ENCODE data around the gene SYAP1.

Gene SYAP1

GRCh38 chrX:16778545-16778944, 59.1 kb downstream of the SYAP1 start:
- TF ChIP-seq CEBPB (IDR thresholded peaks at IDR 0.05) (no peak), TAF1 (IDR thresholded peaks at IDR 0.05; ENCODE audit: low read depth) (no peak), USF1 (IDR thresholded peaks at IDR 0.05) (no peak), NFIC (IDR thresholded peaks at IDR 0.05) (no peak), CREB1 (IDR thresholded peaks at IDR 0.05; ENCODE audit: low read depth) (no peak), EP300 (IDR thresholded peaks at IDR 0.05; ENCODE audit: borderline replicate concordance) (no peak), REST (IDR thresholded peaks at IDR 0.05; ENCODE audit: low read depth) (no peak), FOXM1 (IDR thresholded peaks at IDR 0.05; ENCODE audit: borderline replicate concordance, low read depth) (no peak), ZBTB7A (IDR thresholded peaks at IDR 0.05; ENCODE audit: low read depth) (no peak), EGR1 (IDR thresholded peaks at IDR 0.05) (no peak), YY1 (IDR thresholded peaks at IDR 0.05; ENCODE audit: low read depth) (no peak), TCF12 (IDR thresholded peaks at IDR 0.05; ENCODE audit: low read depth) (no peak), TEAD4 (IDR thresholded peaks at IDR 0.05) (no peak), MAX (IDR thresholded peaks at IDR 0.05) (no peak), RAD21 (IDR thresholded peaks at IDR 0.05; ENCODE audit: low read depth) (no peak)

GRCh38 chrX:16778993-16779392, 59.6 kb downstream of the SYAP1 start:
- TF ChIP-seq CREB1 (IDR thresholded peaks at IDR 0.05; ENCODE audit: low read depth) (no peak), FOXM1 (IDR thresholded peaks at IDR 0.05; ENCODE audit: borderline replicate concordance, low read depth) (no peak), ZBTB7A (IDR thresholded peaks at IDR 0.05; ENCODE audit: low read depth) (no peak)

GRCh38 chrX:16783452-16783851, 64.0 kb downstream of the SYAP1 start:
- TF ChIP-seq EP300 (IDR thresholded peaks at IDR 0.05; ENCODE audit: borderline replicate concordance) (no peak), TCF12 (IDR thresholded peaks at IDR 0.05; ENCODE audit: low read depth) (no peak), TAF1 (IDR thresholded peaks at IDR 0.05; ENCODE audit: low read depth) (no peak), MAX (IDR thresholded peaks at IDR 0.05) (no peak)

- no peak for TF ChIP-seq TEAD4 (IDR thresholded peaks at IDR 0.05)
- TF ChIP-seq REST (IDR thresholded peaks at IDR 0.05; ENCODE audit: low read depth), result no peak
- TF ChIP-seq EGR1 (IDR thresholded peaks at IDR 0.05), result no peak
- no peak for TF ChIP-seq CREB1 (IDR thresholded peaks at IDR 0.05; ENCODE audit: low read depth)
- no peak for TF ChIP-seq RAD21 (IDR thresholded peaks at IDR 0.05; ENCODE audit: low read depth)
- no peak for TF ChIP-seq TCF12 (IDR thresholded peaks at IDR 0.05; ENCODE audit: low read depth)
- TF ChIP-seq YY1 (IDR thresholded peaks at IDR 0.05; ENCODE audit: low read depth), result no peak
- no peak for TF ChIP-seq CEBPB (IDR thresholded peaks at IDR 0.05)
- TF ChIP-seq EP300 (IDR thresholded peaks at IDR 0.05; ENCODE audit: borderline replicate concordance), result no peak
- TF ChIP-seq ZBTB7A (IDR thresholded peaks at IDR 0.05; ENCODE audit: low read depth), result no peak
- no peak for TF ChIP-seq FOXM1 (IDR thresholded peaks at IDR 0.05; ENCODE audit: borderline replicate concordance, low read depth)
- TF ChIP-seq USF1 (IDR thresholded peaks at IDR 0.05), result no peak
- TF ChIP-seq MAX (IDR thresholded peaks at IDR 0.05), result no peak
These were observed 66.1 kb downstream of the SYAP1 start for GRCh38 chrX:16785247-16786138.

- TF ChIP-seq MAX (IDR thresholded peaks at IDR 0.05) (no peak; the same call in 1 of the 2 replicates), CREB1 (IDR thresholded peaks at IDR 0.05; ENCODE audit: low read depth) (peak; percentile 64), CEBPB (IDR thresholded peaks at IDR 0.05) (peak; percentile 30; the same call in 1 of the 2 replicates), TCF12 (IDR thresholded peaks at IDR 0.05; ENCODE audit: low read depth) (no peak), RAD21 (IDR thresholded peaks at IDR 0.05; ENCODE audit: low read depth) (no peak), FOXM1 (IDR thresholded peaks at IDR 0.05; ENCODE audit: borderline replicate concordance, low read depth) (no peak), EGR1 (IDR thresholded peaks at IDR 0.05) (no peak), TEAD4 (IDR thresholded peaks at IDR 0.05) (no peak), EP300 (IDR thresholded peaks at IDR 0.05; ENCODE audit: borderline replicate concordance) (no peak), REST (IDR thresholded peaks at IDR 0.05; ENCODE audit: low read depth) (no peak), TAF1 (IDR thresholded peaks at IDR 0.05; ENCODE audit: low read depth) (peak; percentile 67; the same call in 1 of the 2 replicates), NFIC (IDR thresholded peaks at IDR 0.05) (no peak), USF1 (IDR thresholded peaks at IDR 0.05) (peak; percentile 92), ZBTB7A (IDR thresholded peaks at IDR 0.05; ENCODE audit: low read depth) (no peak), YY1 (IDR thresholded peaks at IDR 0.05; ENCODE audit: low read depth) (peak; percentile 48; the same call in 1 of the 2 replicates)
These were observed 66.9 kb downstream of the SYAP1 start, which contains the start of gene TXLNG for GRCh38 chrX:16786139-16786790. Gene TXLNG, plus strand, starts transcription at chrX:16786466. Its CDS starts 22 bp downstream, at chrX:16786488.

Data from Ishikawa (cell line).